ENCODE measurements around the gene TMEM52.

Gene TMEM52

GRCh38 chr1:1872329-1872994 lies 46.6 kb downstream of the TMEM52 start:
- no peak for DNase-seq (ENCODE audit: low spot score)

- no peak for DNase-seq (ENCODE audit: low spot score)
These were observed 49.6 kb downstream of the TMEM52 start for GRCh38 chr1:1869469-1869868.

Measured in cerebellar cortex (tissue), 1 donor.